Measurements from ENCODE around the gene ZNF280D.

- TF ChIP-seq BHLHE40 (IDR thresholded peaks at IDR 0.05; ENCODE audit: low read depth, low read length) = no peak
- no peak for TF ChIP-seq CEBPB (IDR thresholded peaks at IDR 0.05; ENCODE audit: low read depth, low read length)
- TF ChIP-seq POLR2A (IDR thresholded peaks at IDR 0.05; ENCODE audit: low read depth, low read length) = no peak
- TF ChIP-seq CTCF (conservative IDR thresholded peaks at IDR 0.05; ENCODE audit: low read depth, low read length) = no peak
- TF ChIP-seq RAD21 (IDR thresholded peaks at IDR 0.05; ENCODE audit: low read length) = no peak
- no peak for TF ChIP-seq USF2 (IDR thresholded peaks at IDR 0.05; ENCODE audit: low read depth, low read length)
- TF ChIP-seq MXI1 (IDR thresholded peaks at IDR 0.05; ENCODE audit: borderline replicate concordance, low read depth, low read length) = no peak
- no peak for TF ChIP-seq ELK1 (IDR thresholded peaks at IDR 0.05; ENCODE audit: borderline replicate concordance, low read depth, low read length)
These were observed 145.6 kb downstream of the ZNF280D start for GRCh38 chr15:56587686-56588085.
